Natural killer cell (primary cell): ENCODE data around the gene EEFSEC. TPM values are rescaled to one million over a fixed set of nuclear protein-coding genes. Genes with fewer than 3 reads are reported as not detected.

ENCODE experiments used
- ATAC-seq, 3 donors: fragments of 150-1000 bp in 2 of 3; fragments of 200-7000 bp in 1 of 3; cut with Tn5 transposase; 1 replicate in 1 of 3; 2 replicates in 2 of 3; pipeline ENCODE4 v1.10.0; 2021; ENCODE audit warnings: mild to moderate bottlenecking in 2 of 3, moderate library complexity in 2 of 3
- DNase-seq, 2 donors: peaks; one replicate each; pipeline versions ENCODE4 v3.0.0 to v3.0.0-alpha.2; 2013 to 2021; ENCODE audit warnings: mixed read lengths in 1 of 2
- H3K27ac ChIP-seq: one replicate; pipeline ENCODE4 v1.5.1; 2013; ENCODE audit warnings: mild to moderate bottlenecking, low read length
- H3K27me3 ChIP-seq: one replicate; pipeline ENCODE4 v1.6.1; 2013; ENCODE audit warnings: low read length; ENCODE audit not compliant: control insufficient read depth, insufficient read depth
- H3K36me3 ChIP-seq: one replicate; pipeline ENCODE4 v1.6.1; 2013; ENCODE audit warnings: low read length; ENCODE audit not compliant: control insufficient read depth, insufficient read depth
- H3K4me1 ChIP-seq: one replicate; pipeline ENCODE4 v1.6.1; 2013; ENCODE audit warnings: low read length; ENCODE audit not compliant: control insufficient read depth, insufficient read depth
- H3K4me3 ChIP-seq: one replicate; pipeline ENCODE4 v1.5.1; 2013; ENCODE audit warnings: low read length
- H3K9me3 ChIP-seq: one replicate; pipeline ENCODE4 v1.6.1; 2013; ENCODE audit warnings: low read length; ENCODE audit not compliant: control insufficient read depth, insufficient read depth
- H3K27ac Mint-ChIP-seq, 2 donors: one replicate each; pipeline ENCODE4 v1.8.0; 2022; ENCODE audit warnings: mild to moderate bottlenecking in 2 of 2, mixed read lengths in 2 of 2, moderate library complexity in 1 of 2
- H3K27me3 Mint-ChIP-seq, 2 donors: one replicate each; pipeline ENCODE4 v1.8.0; 2022; ENCODE audit warnings: low read depth in 2 of 2, mixed read lengths in 2 of 2
- H3K36me3 Mint-ChIP-seq: one replicate; pipeline ENCODE4 v1.8.0; 2022; ENCODE audit warnings: mixed read lengths
- H3K4me1 Mint-ChIP-seq, 2 donors: one replicate each; pipeline ENCODE4 v1.8.0; 2022; ENCODE audit warnings: mixed read lengths in 2 of 2
- H3K4me3 Mint-ChIP-seq: one replicate; pipeline ENCODE4 v1.8.0; 2022; ENCODE audit warnings: mild to moderate bottlenecking, moderate library complexity, mixed read lengths
- H3K9me3 Mint-ChIP-seq, 2 donors: one replicate each; pipeline ENCODE4 v1.8.0; 2022; ENCODE audit warnings: mixed read lengths in 2 of 2
- WGBS: methylation state at CpG from one replicate; pipeline ENCODE4 v1.1.7; 2013; ENCODE audit warnings: missing lambda C conversion rate; ENCODE audit not compliant: insufficient coverage; 5-methylcytosine and 5-hydroxymethylcytosine counted together
- intact Hi-C: fragments of 100-400 bp; cut with micrococcal nuclease; formaldehyde crosslinking; loops from one replicate; pipeline ENCODE4 v1.14.2; 2022
- total RNA-seq, 4 donors: library from RNA; stranded (reverse); fragments of 120-200 nt in 1 of 4; gene quantifications; one replicate each; pipeline versions ENCODE4 v1.2.3 to v1.2.4, GENCODE V29; 2013 to 2022
- TF ChIP-seq, protein P1 (sequence below): fragments of 200-600 bp; IDR thresholded peaks from one replicate; pipeline ENCODE4 v1.8.0; 2022; ENCODE audit warnings: antibody characterized with exemption

EEFSEC gene
- total RNA-seq, 3 donors from 2014 or later (not counting 1 experiment from before 2014, with no cell fraction given): 16.7 to 18.9 (median 17.6) TPM

DNA sequence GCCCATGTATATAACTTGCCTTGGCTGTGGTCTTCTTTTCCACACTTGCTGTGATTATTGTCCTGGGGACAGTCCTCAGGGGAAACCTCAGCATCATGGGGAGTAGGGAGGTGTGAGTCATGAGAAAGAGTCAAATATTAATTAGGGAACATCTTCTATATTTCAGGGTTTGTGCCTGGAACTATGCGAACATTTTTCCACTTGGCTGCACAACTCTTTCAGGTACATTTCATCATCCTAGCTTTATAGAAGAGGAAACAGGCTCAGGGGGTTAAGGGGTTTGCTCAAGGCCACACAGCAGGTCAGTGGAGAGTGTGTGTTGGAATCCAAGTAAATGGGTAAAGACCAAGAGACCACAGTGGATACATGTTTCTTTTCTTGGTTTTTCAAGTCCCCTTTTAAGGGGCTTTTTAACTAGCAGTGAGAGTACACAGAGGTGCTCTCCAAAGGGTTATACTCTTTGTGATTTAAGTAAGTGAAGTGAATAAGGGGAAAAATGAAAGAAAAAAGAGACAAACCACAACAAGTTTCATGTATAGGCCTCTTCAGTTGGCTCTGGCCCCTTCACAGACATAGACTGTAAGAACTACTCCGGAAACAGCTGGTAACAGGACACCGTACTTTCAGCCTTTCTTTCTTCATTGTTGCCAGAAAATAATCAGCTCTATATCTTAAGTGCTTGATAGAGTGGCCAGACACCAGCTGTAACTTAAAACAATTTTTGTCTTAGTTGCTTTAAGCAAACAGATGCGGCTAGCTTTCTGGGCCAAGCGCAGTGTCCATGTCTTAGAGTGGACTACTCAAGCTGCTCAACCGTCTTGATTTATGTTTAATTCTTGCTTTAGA is 64.6 kb downstream of the EEFSEC start:
- no peak for DNase-seq
- ATAC-seq: no peak
- H3K4me3 ChIP-seq: no peak overlapping the region
- Mint-ChIP-seq H3K4me3 (no peak overlapping the region), H3K4me1 (peaks cover 12 to 29% of the 10 kb centered on the region in 2 donors), H3K27me3 (no peaks in the 10 kb centered on the region), H3K27ac (peak overlapping the region in 1 of 2 donors; percentile 30), H3K36me3 (peaks cover 7% of the 10 kb centered on the region), H3K9me3 (peaks cover 0 to 2% of the 10 kb centered on the region in 2 donors)
- intact Hi-C loops: no loop called here
- WGBS: 85% methylated on average over 5 of the region's 6 CpGs
- H3K9me3 ChIP-seq: peaks cover 3% of the 10 kb centered on the region
- peaks cover 3% of the 10 kb centered on the region for H3K36me3 ChIP-seq
- H3K4me1 ChIP-seq: no peaks in the 10 kb centered on the region
- H3K27ac ChIP-seq: no peak overlapping the region
- TF ChIP-seq, protein P1, sequence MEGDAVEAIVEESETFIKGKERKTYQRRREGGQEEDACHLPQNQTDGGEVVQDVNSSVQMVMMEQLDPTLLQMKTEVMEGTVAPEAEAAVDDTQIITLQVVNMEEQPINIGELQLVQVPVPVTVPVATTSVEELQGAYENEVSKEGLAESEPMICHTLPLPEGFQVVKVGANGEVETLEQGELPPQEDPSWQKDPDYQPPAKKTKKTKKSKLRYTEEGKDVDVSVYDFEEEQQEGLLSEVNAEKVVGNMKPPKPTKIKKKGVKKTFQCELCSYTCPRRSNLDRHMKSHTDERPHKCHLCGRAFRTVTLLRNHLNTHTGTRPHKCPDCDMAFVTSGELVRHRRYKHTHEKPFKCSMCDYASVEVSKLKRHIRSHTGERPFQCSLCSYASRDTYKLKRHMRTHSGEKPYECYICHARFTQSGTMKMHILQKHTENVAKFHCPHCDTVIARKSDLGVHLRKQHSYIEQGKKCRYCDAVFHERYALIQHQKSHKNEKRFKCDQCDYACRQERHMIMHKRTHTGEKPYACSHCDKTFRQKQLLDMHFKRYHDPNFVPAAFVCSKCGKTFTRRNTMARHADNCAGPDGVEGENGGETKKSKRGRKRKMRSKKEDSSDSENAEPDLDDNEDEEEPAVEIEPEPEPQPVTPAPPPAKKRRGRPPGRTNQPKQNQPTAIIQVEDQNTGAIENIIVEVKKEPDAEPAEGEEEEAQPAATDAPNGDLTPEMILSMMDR: no peak
- H3K27me3 ChIP-seq: no peaks in the 10 kb centered on the region

DNA sequence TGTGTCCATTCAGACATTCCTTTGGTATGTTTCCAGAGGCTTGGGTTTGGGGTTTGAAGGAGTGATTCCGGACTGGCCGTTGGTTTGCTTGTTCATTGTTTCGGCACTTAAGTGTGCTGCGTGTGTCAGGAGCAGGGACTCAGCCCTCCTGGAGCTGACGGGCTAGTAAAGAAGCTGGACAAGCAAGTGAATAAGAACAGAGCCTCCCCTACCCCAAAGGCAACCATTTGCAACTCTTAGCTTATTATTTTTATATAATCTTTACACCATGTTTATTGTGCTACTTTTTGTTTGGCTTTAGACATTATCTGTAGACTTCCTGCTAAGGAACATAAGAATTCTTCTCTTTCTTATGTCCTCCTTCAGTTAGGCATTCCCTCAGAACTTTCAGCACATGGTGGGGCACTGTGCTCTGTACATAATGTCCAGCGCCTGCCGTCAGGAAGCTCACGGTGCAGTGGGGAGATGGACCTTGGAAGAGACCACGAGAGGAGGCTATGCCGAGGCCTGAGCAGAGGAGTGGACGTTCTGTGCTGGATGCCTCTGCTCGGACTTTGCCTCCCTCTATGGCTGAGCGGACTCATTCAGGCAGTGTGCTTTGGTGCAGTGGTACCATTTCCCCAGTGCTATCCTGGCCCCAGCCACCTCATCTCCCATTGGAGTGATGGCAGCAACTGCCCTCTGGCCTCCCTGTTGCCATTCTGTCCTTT is 65.4 kb downstream of the EEFSEC start:
- H3K36me3 ChIP-seq: peaks cover 3% of the 10 kb centered on the region
- 95% methylated on average over 13 of the region's 13 CpGs for WGBS
- DNase-seq: no peak
- H3K4me1 Mint-ChIP-seq: peaks cover 12 to 29% of the 10 kb centered on the region in 2 donors
- no peak overlapping the region for H3K4me3 Mint-ChIP-seq
- H3K9me3 Mint-ChIP-seq: peaks cover 0 to 2% of the 10 kb centered on the region in 2 donors
- H3K4me3 ChIP-seq: no peak overlapping the region
- H3K27ac Mint-ChIP-seq: no peak overlapping the region
- no peaks in the 10 kb centered on the region for H3K27me3 ChIP-seq
- no peaks in the 10 kb centered on the region for H3K4me1 ChIP-seq
- H3K27me3 Mint-ChIP-seq: no peaks in the 10 kb centered on the region
- intact Hi-C loops: no loop called here
- TF ChIP-seq, protein P1: no peak
- H3K9me3 ChIP-seq: peaks cover 7% of the 10 kb centered on the region
- peaks cover 7% of the 10 kb centered on the region for H3K36me3 Mint-ChIP-seq
- H3K27ac ChIP-seq: no peak overlapping the region
- ATAC-seq: no peak

DNA sequence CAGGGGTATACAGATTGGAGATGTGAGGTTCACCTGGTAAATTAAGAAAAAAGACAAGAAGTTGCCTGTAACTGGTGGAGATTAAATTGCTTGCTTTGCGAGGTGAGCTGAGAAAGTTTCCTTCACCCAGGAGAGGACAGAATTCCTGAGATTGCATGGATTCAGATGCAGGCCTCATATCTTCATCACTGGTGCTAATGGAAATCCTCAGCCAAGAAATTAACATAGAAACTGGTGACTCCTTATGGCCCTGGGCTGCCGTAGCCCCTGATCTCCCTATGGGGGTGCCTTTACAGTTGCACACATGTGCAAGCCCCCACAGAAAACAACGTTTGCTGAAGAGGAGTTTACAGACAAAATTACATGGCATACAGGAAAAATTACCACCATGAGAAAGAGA is 68.0 kb downstream of the EEFSEC start:
- H3K4me3 Mint-ChIP-seq: no peak overlapping the region
- ATAC-seq (no peak), DNase-seq (no peak)
- no peak overlapping the region for H3K4me3 ChIP-seq
- peaks cover 0 to 2% of the 10 kb centered on the region in 2 donors for H3K9me3 Mint-ChIP-seq
- H3K27ac Mint-ChIP-seq: no peak overlapping the region
- H3K4me1 Mint-ChIP-seq: peaks cover 12 to 21% of the 10 kb centered on the region in 2 donors
- no peak overlapping the region for H3K27ac ChIP-seq
- H3K27me3 ChIP-seq: no peaks in the 10 kb centered on the region
- no peaks in the 10 kb centered on the region for H3K27me3 Mint-ChIP-seq
- H3K4me1 ChIP-seq: no peaks in the 10 kb centered on the region
- 100% methylated on average over 3 of the region's 3 CpGs for WGBS
- peaks cover 7% of the 10 kb centered on the region for H3K36me3 Mint-ChIP-seq
- peaks cover 7% of the 10 kb centered on the region for H3K9me3 ChIP-seq
- H3K36me3 ChIP-seq: peaks cover 3% of the 10 kb centered on the region
- intact Hi-C loops: no loop called here
- TF ChIP-seq, protein P1: no peak
